Hepatocyte (in vitro differentiated cells): ENCODE measurements around the gene HOXC11. TPM values are rescaled to one million over a fixed set of nuclear protein-coding genes. Genes with fewer than 3 reads are reported as not detected.

Experiments
- DNase-seq: peaks from one replicate; pipeline ENCODE4 v3.0.0-alpha.2; 2016; ENCODE audit warnings: low spot score
- H2AFZ ChIP-seq: fragments of 200-600 bp; sonication (generic); 2 replicates; pipeline ENCODE4 v1.6.0; 2016; ENCODE audit warnings: antibody characterized with exemption, mild to moderate bottlenecking
- H3K27ac ChIP-seq: fragments of 200-600 bp; sonication (generic); 2 replicates; pipeline ENCODE4 v1.5.1; 2016; ENCODE audit warnings: mild to moderate bottlenecking
- H3K27me3 ChIP-seq: fragments of 200-600 bp; sonication (generic); 2 replicates; pipeline ENCODE4 v1.6.1; 2016
- H3K36me3 ChIP-seq: fragments of 200-600 bp; sonication (generic); replicated peaks from 2 replicates; pipeline ENCODE4 v1.5.1; 2016; ENCODE audit warnings: low read depth; ENCODE audit not compliant: insufficient read depth
- H3K4me1 ChIP-seq: fragments of 200-600 bp; sonication (generic); 2 replicates; pipeline ENCODE4 v1.5.1; 2016; ENCODE audit warnings: mild to moderate bottlenecking, moderate library complexity; ENCODE audit not compliant: insufficient read depth
- H3K4me2 ChIP-seq: fragments of 200-600 bp; sonication (generic); 2 replicates; pipeline ENCODE4 v1.6.0; 2016
- H3K4me3 ChIP-seq: fragments of 200-600 bp; sonication (generic); 2 replicates; pipeline ENCODE4 v1.5.1; 2016; ENCODE audit warnings: mild to moderate bottlenecking
- H3K79me2 ChIP-seq: fragments of 200-600 bp; sonication (generic); 2 replicates; pipeline ENCODE4 v1.6.0; 2017; ENCODE audit warnings: mild to moderate bottlenecking
- H3K9me2 ChIP-seq: fragments of 200-600 bp; sonication (generic); replicated peaks from 2 replicates; pipeline ENCODE4 v1.6.0; 2017; ENCODE audit warnings: mild to moderate bottlenecking; ENCODE audit not compliant: insufficient read depth
- H3K9me3 ChIP-seq: fragments of 200-600 bp; sonication (generic); 2 replicates; pipeline ENCODE4 v1.5.1; 2016; ENCODE audit warnings: low read depth, mild to moderate bottlenecking
- H4K20me1 ChIP-seq: fragments of 200-600 bp; sonication (generic); 2 replicates; pipeline ENCODE4 v1.6.0; 2016; ENCODE audit warnings: mild to moderate bottlenecking; ENCODE audit not compliant: insufficient read depth, poor library complexity, severe bottlenecking
- CTCF ChIP-seq: fragments of 200-600 bp; sonication (generic); IDR thresholded peaks from 2 replicates; pipeline ENCODE4 v1.5.1; 2016; ENCODE audit warnings: antibody characterized with exemption, mild to moderate bottlenecking; ENCODE audit not compliant: poor library complexity
- EZH2 ChIP-seq: fragments of 200-600 bp; sonication (generic); IDR thresholded peaks from 2 replicates; pipeline ENCODE4 v1.6.1; 2016; ENCODE audit warnings: antibody characterized with exemption, mild to moderate bottlenecking, borderline replicate concordance
- EZH2phosphoT487 ChIP-seq: fragments of 200-600 bp; sonication (generic); IDR thresholded peaks from one replicate; pipeline ENCODE4 v1.6.1; 2018; ENCODE audit warnings: antibody characterized with exemption, mild to moderate bottlenecking, low read depth, moderate library complexity; ENCODE audit not compliant: unreplicated experiment, severe bottlenecking
- WGBS: methylation state at CpG from one replicate; pipeline ENCODE4 v1.1.6; 2016; ENCODE audit warnings: low lambda C conversion rate; ENCODE audit errors: missing lambda C conversion rate; 5-methylcytosine and 5-hydroxymethylcytosine counted together
- polyA plus RNA-seq: library from polyadenylated mRNA; unstranded; fragments of >200 nt; fragmentation: Nextera tagmentation; extraction: Ambion mirVana; gene quantifications from 2 replicates; pipeline ENCODE4 v1.2.1, GENCODE V29; 2016
- total RNA-seq: library from RNA; depleted of rRNA; stranded (reverse); fragments of >200 nt; gene quantifications from 2 replicates; pipeline ENCODE4 v1.2.3, GENCODE V29; 2014

Gene HOXC11
- total and polyA plus RNA-seq, 2 experiments from 2014 or later = 0.63 to 1.3 TPM

DNA sequence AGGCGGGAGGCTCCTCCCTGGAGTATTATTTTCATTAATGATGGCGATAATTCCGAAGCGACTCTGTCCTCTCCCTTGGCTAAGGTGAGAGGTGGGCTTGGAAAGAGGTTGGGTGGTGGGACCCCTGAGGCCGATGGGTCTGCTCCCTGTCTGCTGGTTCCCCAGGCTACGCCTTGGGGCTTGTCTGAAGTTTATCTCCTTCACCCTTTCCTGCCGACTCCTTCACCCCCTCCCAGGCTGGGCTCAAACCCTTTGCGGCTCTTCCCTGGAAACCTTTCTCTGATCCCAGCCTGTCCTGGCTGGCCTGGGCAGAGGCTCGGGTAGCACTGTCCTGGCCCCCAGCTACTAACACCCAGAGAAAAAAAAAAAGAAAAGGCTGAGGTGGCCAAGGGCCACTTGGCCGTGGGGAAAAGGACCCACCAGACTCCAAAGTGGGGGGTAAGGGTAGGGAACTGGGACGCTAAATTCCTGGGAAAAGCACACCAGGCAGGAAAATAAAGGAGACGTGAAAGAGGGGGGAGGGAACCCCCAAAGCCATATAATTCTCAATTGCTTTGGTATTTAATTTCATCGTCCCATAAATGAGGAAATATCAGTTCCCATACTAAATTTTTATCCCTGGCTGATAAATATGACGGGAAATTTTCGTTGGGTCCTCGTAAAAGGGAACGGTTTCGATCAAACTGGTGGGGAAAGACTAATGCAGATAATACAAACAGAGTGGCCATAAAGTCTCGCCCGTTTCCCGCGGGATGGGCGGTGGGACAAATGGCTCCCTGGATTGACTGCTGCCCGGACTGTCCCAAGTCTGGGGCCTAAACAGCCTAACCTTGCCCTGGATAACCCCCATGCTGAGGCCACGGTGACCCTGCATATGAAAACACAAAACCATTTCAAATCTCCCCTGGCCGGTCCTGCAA, 10.0 kb downstream of the HOXC11 start:
- DNase-seq = no peak
- WGBS = 42% methylated on average over 26 of the region's 26 CpGs
- H2AFZ ChIP-seq = no peak overlapping the region
- no peak overlapping the region for H3K4me3 ChIP-seq
- H3K9me2 ChIP-seq = no peaks in the 10 kb centered on the region
- H4K20me1 ChIP-seq = no peaks in the 10 kb centered on the region
- H3K36me3 ChIP-seq = no peaks in the 10 kb centered on the region
- no peaks in the 10 kb centered on the region for H3K9me3 ChIP-seq
- H3K27ac ChIP-seq = no peak overlapping the region
- H3K4me2 ChIP-seq = no peak overlapping the region
- TF ChIP-seq CTCF (no peak), EZH2 (no peak), EZH2phosphoT487 (no peak)
- H3K27me3 ChIP-seq = peaks cover 88% of the 10 kb centered on the region
- peaks cover 23% of the 10 kb centered on the region for H3K4me1 ChIP-seq
- no peaks in the 10 kb centered on the region for H3K79me2 ChIP-seq

- no peaks in the 10 kb centered on the region for H3K79me2 ChIP-seq
- H3K9me3 ChIP-seq = no peaks in the 10 kb centered on the region
- peaks cover 91% of the 10 kb centered on the region for H3K27me3 ChIP-seq
- no peaks in the 10 kb centered on the region for H3K36me3 ChIP-seq
- H3K4me1 ChIP-seq = peaks cover 22% of the 10 kb centered on the region
- H3K27ac ChIP-seq = no peak overlapping the region
- no peak overlapping the region for H3K4me3 ChIP-seq
- DNase-seq = no peak
- no peak overlapping the region for H2AFZ ChIP-seq
- H3K9me2 ChIP-seq = no peaks in the 10 kb centered on the region
- H4K20me1 ChIP-seq = no peaks in the 10 kb centered on the region
- WGBS = 28% methylated on average over 17 of the region's 17 CpGs
- no peak overlapping the region for H3K4me2 ChIP-seq
- peak; percentile 62 for TF ChIP-seq EZH2
- TF ChIP-seq CTCF = no peak
- peak; percentile 62 for TF ChIP-seq EZH2phosphoT487
Measured at GRCh38 chr12:53983568-53983949, 10.6 kb downstream of the HOXC11 start.

- DNase-seq = no peak
- peak overlapping the region; percentile 81 for H3K4me2 ChIP-seq
- no peaks in the 10 kb centered on the region for H3K36me3 ChIP-seq
- H3K4me3 ChIP-seq = no peak overlapping the region
- TF ChIP-seq EZH2 = peak; percentile 93
- no peak for TF ChIP-seq EZH2phosphoT487
- H3K79me2 ChIP-seq = no peaks in the 10 kb centered on the region
- H2AFZ ChIP-seq = no peak overlapping the region
- H3K4me1 ChIP-seq = peaks cover 20% of the 10 kb centered on the region
- H3K27me3 ChIP-seq = peaks cover 92% of the 10 kb centered on the region
- 32% methylated on average over 26 of the region's 30 CpGs for WGBS
- no peaks in the 10 kb centered on the region for H3K9me3 ChIP-seq
- no peaks in the 10 kb centered on the region for H4K20me1 ChIP-seq
- H3K9me2 ChIP-seq = no peaks in the 10 kb centered on the region
- no peak overlapping the region for H3K27ac ChIP-seq
Measured at GRCh38 chr12:53983950-53984572, 11.1 kb downstream of the HOXC11 start.
